ENCODE data around the gene TTC21A.

TTC21A gene

DNA sequence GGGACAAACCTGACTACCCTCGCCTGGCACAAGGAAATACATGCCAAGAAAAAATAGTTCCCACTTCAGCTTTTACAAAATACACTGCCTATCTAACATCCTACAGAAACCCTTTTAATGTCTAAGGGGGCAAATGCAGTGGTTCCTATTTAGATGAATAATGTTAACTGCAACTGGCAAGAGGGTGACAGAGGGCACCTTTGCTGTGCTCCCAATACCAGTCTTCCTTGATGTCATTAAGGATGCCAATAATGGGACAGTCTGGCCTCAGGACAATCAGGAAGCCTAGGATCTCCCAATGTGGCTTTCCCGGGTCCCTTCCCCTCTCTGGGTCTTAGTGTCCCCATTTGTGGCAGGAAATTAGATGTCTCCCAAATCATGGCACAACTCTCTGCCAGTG lies 32.0 kb downstream of the TTC21A start:
- DNase-seq: no peak

DNA sequence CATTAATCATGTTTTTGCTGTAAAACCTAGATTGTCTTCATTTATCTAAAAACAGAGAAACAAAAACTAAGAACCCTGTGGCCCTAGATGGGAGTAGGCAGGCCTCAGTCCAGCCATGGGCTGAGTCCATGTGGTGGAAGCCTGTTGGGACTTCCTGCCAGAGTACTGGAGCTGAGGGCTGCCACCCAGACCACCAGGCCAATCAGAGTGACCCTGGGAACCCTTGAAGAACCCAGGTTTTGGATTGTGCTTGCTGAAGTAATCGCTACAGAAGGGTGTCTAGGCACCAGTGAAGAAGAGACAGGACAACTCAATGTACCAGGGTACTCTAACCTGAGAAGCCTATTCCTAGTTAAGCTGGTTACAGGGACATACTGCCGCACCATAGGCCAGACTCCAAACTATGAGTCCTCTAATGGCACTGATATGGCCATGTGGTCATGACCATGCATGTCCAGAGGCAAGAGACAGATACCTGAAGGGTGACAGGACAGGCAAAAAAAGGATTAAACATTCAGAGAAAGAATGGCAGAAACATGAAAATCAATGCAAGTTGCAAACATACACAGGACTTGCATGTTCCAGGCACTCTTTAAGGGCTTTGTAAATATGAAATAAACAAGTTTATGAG lies 33.0 kb downstream of the TTC21A start:
- DNase-seq: no peak

DNA sequence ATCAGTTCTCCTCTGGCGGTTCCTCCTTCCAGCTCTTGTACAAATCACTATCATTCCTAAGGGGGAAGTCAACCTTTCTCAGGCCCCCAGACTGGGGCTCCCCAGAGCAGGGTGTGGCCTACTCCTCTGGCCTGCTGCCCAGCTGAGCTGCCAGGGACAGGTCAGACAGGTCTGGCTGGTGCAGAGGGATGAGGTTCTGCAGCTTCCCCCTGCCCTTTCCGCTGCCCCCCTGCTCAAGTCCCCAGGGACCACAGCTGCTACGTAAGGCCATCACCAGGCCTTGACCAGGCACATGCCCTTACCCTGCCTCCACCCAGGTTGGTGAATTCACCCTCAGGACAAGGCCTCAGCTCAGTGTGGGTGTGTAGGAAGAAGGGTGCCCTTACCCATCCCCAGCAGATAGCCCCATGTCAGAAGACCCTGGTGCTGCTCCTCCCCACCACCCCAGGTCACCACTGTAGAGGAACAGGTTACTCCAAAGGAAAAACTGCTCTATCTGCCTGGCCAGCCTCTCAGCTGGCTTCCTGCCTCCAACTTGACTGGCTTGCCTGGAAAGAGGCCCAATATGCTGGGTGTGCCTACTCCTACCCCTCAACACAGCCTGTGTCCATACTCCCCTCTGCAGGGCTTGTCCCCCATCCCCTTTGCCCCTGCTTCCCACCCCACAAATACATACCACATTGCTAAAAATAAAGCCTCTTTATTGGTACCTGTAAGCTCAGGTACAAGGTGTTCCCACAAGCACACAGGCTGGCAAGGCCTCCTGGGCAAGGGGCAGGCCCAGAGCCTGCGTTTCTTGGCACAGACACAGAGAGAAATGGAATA lies 33.9 kb downstream of the TTC21A start:
- DNase-seq: no peak

DNA sequence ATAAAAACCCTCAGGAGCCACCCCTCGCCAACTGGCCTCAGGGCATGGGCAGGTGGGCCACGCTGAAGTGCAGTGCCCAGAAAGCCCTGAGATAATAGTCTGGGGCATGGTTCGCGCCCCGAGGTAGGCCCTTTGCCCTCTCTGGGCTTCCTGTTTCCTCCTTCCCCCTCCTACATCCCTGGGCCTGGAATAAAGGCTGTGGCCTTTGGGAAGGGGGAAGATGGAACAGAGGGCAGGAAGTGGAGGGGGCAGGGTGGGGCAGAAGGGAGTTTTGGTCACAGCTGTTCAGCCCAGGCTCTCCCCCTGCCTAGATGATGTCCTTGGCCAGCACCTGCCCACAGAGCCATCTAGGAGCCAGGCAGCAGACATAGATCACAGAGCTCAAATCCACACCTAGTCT lies 34.6 kb downstream of the TTC21A start:
- no peak for DNase-seq

DNA sequence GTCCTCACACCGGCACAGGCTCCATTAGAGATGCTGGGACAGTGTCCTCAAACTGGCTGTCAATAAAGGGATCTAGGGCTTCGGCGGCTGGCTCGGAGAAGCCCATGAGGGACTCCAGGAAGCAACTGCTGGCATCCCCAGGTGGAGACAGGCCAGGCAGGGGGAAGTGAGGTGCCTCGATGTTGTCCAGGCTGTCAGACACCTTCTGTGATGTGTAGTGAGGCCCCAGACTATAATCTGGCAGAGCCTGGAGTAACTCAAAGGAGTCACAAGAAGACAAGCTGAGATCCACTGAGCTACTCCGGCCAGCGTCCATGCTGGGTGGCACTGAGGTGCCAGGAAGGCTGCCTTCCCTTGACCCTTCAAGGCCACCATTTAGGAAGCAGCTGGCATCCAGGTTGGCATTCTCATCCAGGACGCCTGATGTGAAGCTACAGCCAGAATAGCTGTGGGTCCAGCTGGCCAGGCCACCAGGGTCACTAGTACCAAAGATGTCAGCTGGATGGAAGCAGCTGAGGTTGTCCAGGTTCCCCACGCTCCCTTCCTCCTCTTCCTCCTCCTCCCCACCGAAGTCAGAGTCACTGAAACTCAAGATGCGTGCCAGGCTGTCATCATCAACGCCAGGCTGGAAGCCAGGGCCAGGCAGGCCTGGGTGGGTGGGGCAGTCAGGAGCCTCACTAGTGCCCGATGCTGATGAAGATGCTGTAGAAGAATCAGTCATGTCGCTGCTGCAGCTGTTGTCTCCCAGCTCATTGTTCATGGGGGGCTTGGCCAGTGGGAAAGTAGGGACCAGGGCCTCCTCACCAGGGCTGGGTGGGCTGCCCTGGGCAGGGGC lies 35.8 kb downstream of the TTC21A start:
- no peak for DNase-seq

DNA sequence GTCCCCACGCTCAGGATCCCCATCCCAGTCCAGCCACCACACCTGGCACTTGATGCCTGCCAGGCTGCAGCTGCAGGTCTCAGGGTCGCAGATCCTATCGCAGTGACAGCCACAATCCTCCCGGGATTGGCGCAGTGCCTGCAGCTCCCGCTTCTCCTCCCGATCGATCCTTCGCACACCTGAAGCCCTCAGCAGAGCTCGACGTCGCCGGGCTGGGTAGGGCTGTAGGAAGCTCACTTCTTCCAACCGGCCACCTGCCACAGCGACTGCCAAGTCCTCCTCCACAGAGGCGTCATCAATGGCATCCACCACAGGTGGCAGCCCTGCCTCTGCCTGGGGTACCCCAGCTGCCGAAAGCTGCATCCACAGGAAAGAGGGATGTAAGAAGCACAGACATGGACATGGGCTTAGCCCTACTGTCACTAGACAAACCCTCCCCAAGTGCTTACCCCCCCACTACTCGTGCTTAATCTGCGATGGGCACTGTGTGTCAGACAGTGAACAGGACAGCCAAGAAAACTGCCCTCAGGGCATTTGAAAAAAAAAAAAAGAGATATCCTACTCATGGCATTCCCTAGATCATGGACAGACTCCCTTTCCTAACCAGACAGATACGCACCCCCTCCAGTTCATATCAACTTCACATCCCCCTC lies 36.7 kb downstream of the TTC21A start:
- no peak for DNase-seq

DNA sequence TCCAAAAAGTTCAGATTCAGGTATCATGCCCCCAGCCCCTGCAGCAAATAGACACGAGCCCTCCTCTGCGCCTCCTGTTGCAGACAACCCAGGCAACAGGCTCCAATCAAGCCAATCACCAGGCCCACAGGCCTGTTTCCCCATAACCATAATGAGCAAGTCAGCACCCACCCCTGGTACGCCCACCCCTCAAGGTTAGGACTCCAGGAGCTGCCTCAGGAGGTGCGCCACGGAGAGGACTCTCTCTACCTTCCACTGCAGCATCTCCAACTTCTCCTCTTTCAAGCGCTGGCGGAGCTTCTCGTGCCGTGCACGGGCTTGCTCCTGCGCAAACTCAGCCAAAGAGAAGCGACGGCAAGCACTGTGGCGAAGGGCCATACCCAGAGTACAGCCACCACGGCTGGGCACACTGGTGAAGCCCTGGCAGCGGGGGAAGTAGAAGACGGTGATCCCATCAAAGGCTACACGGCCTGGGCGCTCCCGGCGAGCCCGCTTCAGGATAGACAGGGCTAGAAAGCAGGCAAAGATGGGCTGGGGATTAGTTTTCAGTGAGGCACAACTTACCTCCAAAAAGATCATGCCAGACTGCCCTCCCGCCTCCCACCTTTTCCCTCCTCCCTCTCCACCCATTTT lies 37.4 kb downstream of the TTC21A start:
- no peak for DNase-seq

DNA sequence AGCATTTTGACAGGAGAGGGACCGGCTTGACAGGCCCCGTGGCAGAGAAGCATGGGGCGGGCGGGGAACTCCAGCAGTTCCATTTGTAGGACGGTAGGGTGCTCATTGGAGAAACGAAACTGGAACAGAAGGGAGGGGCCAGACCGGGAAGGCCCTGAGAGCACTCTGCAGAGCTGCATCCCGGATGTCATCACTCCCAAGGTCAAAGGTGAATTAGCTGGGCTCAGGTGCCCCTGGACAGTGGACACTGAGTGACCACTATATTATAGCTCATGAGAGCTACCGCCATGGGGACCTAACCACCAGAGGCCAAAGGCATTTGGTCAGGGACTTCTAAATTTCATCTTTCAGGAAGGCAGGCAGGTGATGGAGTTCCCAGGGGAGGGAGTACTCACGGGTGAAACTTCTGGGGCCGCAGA lies 38.6 kb downstream of the TTC21A start:
- no peak for DNase-seq

DNA sequence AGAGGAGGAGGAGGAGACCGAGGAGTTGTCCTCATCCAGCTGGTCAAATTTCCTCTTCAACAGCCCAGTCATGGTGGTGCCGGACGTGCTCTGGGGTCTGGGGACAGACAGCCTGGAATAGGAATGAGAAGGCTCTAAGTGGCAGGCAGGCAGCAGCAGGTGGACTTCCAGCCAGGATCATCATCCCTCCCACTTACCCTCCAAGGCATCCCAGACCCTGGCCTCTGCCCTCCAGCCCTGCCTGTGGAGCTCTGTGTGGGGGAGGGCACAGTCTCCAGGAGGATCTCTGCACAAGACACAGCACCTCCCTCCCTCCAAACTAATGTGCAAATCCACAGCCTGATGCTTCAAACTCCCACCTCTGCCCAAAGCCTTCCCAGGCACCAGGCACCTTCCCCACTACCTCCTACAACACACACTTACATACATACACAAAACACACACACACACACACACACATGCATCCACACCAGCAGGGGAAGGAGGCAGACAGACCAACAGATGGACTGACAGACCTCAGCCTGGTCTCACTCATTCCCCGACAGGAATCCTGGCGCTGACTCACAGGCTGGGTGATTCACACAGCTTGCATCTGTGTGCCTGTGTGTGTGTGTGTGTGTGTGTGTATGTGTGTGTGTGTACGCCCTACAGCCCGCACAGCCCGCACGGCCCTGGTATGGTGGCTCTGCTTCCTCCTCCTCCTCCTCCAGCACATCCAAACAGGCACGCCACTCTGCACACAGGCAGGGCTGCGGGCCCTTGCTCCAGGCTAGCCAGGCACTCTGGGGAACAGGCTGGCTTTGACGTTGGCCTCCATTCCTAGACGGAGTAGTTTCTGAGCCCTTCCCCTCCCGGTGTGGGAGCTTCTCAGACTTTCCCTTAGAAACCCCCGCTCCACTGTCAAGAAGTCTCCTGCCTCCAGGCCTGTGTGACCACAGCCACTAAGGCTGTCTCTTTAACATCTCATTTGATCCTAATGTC lies 39.4 kb downstream of the TTC21A start:
- peak in 3 of 4 experiments; percentile 22 to 45 (median 43) for DNase-seq

DNA sequence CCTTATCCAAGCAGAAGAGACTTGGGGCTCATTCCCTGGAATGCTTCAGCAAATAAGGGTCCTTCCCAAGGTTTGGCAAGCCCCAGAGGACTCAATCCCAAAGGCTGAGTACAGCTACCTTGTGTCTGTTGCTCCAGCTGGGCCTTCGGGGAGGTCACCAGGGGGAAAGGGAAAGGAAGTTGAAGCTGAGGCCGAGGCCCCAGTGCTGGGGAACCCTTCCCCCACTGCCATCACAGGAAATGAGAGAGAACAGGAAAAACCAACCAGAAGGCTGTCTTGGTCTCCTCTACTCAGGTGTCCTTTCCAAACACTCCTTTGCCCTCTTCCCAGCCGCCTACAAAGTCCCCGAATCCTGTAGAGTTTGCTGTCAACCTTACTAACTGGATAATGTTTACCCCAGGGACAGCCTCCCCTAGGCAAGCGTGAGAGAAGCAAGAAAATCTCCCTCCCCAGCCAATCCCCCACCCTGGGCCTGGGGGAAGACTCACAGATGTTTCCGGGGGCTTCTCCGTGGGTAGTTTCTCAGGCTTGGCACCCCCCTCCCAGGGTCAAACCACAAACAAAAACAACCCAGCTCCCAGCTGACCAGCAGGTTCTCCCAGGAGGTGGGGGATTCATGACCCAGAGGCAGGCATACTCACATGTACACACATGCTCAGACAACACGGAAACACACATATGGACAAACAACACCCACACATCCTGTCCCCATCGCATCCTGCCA lies 40.4 kb downstream of the TTC21A start:
- no peak for DNase-seq

DNA sequence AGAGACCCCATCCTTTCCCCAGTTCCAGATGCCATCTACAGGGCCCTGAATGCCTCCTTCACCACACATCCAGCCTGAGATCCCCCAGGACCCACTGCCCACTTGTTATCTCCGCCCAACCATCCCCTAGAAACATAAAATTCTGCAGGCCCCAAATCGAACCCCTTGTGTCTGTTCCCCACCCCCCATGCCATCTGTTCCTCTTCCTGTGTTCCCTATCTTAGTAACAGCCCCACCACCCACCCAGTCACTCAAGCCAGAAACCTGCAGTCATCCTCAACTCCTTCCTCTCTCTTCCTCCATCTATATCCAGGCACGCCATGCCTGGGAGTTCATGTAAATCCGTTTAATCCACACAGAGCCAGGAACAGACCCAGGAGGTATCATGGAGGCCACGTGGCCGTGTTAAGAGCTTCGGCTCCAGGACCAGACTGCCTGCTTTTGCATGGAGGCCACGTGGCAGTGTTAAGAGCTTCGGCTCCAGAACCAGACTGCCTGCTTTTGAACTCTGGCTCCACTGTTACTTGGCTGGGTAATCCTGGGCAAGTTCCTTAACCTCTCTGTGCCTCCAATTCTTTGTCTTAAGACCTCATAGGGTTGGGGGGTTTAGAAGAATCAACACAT lies 41.1 kb downstream of the TTC21A start:
- DNase-seq: no peak

DNA sequence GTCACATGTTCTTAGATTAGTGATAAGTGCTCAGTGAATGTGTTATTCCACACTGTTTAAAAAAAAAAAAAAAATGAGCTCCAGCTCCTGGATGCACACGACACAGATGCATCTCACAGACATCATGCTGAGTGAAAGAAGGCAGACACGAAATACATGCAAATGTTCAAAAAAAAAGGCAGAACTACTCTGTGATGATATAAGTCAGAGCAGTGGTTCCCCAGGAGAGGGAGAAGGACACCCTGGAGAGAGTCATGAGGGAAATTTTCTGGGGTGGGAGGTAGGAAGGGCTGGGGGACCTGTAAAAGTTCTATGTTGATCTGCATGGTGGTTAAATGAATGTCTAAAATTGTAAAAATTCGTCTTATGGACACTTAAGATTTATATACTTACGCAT lies 41.6 kb downstream of the TTC21A start:
- DNase-seq: no peak

DNA sequence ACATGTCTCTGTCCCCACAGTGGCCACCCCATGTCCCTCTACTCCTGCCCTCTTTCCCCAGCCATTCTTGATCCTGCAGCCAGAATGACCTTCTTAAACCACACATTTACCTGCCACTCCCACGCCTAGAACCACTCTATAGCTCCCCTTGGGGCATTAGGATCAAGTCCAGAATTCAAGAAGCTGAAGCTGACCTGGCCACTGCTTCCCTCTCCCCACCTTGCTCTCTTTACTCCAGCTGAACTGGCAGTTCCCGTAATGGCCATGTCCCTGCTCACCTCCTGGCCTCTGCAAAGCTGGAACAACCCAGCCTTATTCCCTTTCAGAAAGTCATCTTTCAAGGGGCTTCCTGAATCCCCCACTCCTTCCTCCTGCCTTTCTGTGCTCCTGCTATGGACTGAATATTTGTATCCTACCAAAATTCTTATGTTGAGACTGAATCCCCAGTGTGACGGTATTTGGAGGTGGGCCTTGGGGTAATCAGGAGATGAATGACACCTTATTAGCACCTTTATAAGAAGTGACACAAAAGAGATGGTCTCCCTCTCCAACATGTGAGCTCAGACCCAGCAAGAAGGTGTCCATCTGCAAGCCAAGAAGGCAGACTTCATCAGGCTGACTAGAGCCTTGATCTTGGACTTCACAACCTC lies 42.1 kb downstream of the TTC21A start:
- no peak for DNase-seq

DNA sequence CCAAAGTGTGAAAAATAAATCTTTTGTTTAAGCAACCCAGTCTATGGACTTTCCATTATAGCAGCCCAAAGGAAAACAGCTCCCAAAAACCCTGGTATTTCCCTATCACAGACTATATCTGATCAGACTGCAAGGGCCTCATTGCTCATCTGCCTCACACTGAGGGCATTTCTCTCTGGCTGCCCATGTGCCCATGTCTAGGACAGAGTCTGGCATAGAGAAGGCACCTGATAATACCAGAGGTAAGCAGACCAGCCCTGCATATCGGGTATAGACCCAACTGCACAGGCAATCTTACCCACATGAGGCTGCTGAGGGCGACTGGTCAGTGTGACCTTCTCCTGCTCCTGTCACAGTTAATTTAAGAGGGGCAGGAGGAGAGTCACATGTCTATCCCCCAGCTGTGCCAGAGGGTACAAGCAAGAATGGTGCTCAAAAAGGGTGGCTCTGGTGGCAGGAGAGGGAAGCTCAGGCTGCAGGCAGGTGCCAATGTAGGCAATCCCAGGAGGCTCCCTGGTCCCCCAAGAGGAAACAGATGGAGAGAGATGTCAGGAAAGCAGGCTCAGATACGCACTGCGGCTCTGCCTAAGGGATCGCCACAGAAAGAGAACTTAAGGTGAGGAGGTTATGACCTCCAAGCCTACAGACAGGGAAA lies 42.8 kb downstream of the TTC21A start:
- DNase-seq: no peak

DNA sequence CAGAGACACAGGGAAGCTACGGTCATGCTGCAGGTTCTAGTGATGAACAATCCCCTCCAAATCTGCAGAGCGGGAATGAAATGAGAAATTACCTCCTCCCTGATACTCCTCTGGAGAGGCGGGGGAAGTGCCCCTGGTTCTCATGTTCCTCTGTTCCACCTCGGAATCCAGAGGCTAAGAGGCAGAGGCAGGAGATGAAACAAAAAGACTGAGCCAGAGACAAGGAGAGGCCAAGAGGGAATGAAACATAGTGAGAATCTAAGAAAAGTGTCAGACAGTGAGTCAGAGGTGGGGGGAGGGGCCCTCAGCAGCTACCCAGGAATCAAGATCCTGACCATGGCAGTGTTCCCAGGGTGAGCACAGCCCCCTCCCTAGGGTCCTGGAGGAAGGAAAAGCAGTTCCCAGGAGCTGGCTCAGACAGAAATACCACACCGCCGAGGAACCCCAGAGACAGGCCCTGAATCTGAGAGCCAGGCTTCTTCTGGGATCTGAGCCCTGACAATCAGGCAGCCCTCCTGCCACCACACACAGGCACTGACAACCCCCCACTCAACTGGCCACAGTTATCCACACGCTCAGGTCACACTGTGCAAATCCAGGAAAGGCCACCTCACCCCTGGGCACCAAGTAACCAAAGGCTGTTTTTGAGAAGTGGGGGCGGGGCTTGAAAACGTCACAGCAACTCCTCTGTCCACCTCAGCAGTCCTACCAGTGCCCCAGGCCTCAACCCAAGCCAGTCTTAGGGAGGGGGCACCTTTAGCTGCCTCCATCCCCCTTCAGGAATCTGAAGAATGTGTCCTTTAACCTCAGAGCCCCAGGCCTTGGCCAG lies 43.5 kb downstream of the TTC21A start:
- DNase-seq: peak in 1 of 4 experiments; percentile 32

DNA sequence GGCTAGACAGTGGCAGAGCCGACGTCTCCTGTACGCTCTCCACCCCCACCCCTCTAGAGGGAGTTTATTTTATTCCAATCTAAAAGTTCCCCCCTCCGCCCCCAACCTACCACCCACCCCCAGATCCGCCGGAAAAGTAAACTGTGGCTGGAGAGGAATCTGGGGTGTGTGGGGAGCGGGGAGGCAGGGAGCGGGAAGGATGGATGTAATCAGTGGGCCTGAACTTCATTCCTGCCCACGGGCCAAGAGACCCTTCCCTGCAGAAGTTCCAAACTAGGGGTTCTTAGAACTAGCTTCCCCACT lies 46.4 kb downstream of the TTC21A start:
- DNase-seq: no peak

DNA sequence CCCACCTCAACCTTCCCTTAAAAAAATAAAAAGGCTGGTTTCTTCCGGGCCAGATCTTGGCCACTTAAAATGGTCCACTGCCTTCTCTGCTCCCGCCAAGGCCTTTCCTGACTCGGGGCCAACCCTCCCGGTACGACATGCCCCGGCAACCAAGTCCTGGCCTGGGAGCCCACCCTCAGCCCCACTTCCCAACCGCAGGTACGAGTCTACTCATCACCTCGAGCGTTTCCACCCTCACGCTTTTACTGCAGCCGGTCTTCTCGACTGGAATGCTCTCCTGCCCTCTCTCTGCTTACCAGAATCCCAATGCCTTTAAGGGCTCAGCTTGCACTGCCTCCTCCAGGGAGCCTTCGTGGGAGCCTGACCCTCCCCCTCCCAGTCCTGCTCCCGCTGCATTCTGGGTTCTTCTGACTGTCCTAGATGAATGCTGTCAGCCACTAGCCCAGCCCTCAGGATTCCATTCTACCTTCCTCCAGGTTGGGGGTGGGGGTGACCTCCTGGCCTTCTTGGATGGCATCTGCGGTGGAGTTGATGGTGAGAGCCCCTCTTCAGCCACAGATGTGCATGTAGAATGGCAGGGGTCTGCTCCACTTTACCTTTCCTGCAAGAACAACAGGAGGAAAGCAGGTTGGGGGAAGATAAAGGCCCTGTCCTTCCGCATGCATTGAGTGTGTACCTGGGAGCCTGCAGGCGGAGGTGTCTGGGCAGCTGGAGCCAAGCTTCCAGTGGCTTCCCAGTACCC lies 47.0 kb downstream of the TTC21A start:
- DNase-seq: no peak

DNA sequence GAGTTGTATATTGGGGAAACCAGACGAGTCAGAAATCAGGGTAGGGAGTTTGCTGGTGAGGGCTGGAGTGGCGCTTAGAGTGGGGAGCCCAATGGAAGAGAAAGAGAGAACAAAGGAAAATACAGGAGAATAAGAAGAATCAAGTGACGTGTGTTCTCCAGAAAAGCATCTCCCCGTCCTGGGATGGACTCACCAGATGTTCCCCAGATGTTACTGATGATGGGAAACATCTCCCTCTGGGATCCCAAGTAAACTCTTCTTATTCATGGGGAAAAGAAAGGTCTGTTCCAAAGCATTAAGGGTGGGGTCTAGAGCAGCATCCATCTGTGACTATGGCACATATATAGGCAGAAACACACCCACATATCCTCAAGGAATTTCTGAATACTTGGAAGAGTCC lies 48.9 kb downstream of the TTC21A start:
- DNase-seq: no peak
